Hair follicle dermal papilla cell (primary cell): ENCODE results near the gene OR10W1. TPM values are rescaled to one million over a fixed set of nuclear protein-coding genes. Genes with fewer than 3 reads are reported as not detected.

Experiments
- total RNA-seq: library from RNA; depleted of rRNA; stranded (reverse); fragments of >200 nt; gene quantifications from 2 replicates; pipeline ENCODE4 v1.2.3, GENCODE V29; 2012

Gene OR10W1, protein sequence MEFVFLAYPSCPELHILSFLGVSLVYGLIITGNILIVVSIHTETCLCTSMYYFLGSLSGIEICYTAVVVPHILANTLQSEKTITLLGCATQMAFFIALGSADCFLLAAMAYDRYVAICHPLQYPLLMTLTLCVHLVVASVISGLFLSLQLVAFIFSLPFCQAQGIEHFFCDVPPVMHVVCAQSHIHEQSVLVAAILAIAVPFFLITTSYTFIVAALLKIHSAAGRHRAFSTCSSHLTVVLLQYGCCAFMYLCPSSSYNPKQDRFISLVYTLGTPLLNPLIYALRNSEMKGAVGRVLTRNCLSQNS
- not detected in 2 replicates for total RNA-seq

GRCh38 chr11:58268142-58268541 is at the start of gene OR10W1:
TSS of gene OR10W1 (minus strand) at chr11:58268260. CDS start at chr11:58267858, 402 bp downstream.

Other genes starting within 250 kb of the OR10W1 start
- not detected in 2 replicates for gene OR9Q1, start 244.4 kb downstream of the OR10W1 start, total RNA-seq
- not detected in 2 replicates for gene OR6Q1, start 237.3 kb downstream of the OR10W1 start, total RNA-seq
- gene OR9I1, start 142.7 kb downstream of the OR10W1 start, total RNA-seq, result not detected in 2 replicates
- gene OR9Q2, start 79.2 kb downstream of the OR10W1 start, total RNA-seq, result not detected in 2 replicates
- gene OR1S2, start 64.1 kb downstream of the OR10W1 start, total RNA-seq, result not detected in 2 replicates
- not detected in 2 replicates for gene OR1S1, start 55.5 kb downstream of the OR10W1 start, total RNA-seq
- gene OR10Q1, start 39.3 kb downstream of the OR10W1 start, total RNA-seq, result not detected in 2 replicates
- not detected in 2 replicates for gene OR5B17, start 90.8 kb upstream of the OR10W1 start, total RNA-seq
- gene OR5B3, start 138.6 kb upstream of the OR10W1 start, total RNA-seq, result not detected in 2 replicates
- gene OR5B2, start 159.9 kb upstream of the OR10W1 start, total RNA-seq, result not detected in 2 replicates
- gene OR5B12, start 174.0 kb upstream of the OR10W1 start, total RNA-seq, result not detected in 2 replicates
- gene OR5B21, start 239.8 kb upstream of the OR10W1 start, total RNA-seq, result not detected in 2 replicates